K562 (cell line): ENCODE data around the gene HCAR2. TPM values are rescaled to one million over a fixed set of nuclear protein-coding genes. Genes with fewer than 3 reads are reported as not detected.
"Not testable (repeated sequence)": the region's sequence is repeated elsewhere in the genome, so short reads cannot be mapped to it uniquely, and the experiment has no call there.

Experiments used
- ATAC-seq: fragments of 200-7000 bp; cut with Tn5 transposase; 3 replicates; pipeline ENCODE4 v1.9.1; 2020; ENCODE audit warnings: moderate library complexity
- BruUV-seq: library from RNA; stranded (reverse); fragments of 400-500 nt; replicated peaks from 2 replicates; lab custom pipeline; 2021; lab: Mats Ljungman, UMichigan
- CTCF ChIA-PET: fragments of 300-600 bp; formaldehyde crosslinking; extraction: SDS; loops from one replicate; lab custom pipeline; 2021; ENCODE audit warnings: low intra/inter-chr PET ratio; lab: Yijun Ruan, JAX
- POLR2A ChIA-PET: fragments of 300-600, 350-650 bp; sonication (Branson Sonifier 250); formaldehyde crosslinking; extraction: SDS; loops from one replicate; lab custom pipeline; 2021; ENCODE audit warnings: antibody characterized with exemption, inconsistent platforms; lab: Yijun Ruan, JAX
- DNase-seq, 4 experiments: peaks; one replicate each; pipeline versions ENCODE4 v3.0.0 to v3.0.0-alpha.2; 2011 to 2018; ENCODE audit warnings: low spot score in 3 of 4, mixed read lengths in 3 of 4; ENCODE audit errors: extremely low read depth in 1 of 4
- FAIRE-seq: peaks from 2 replicates; lab custom pipeline; 2011; peaks lifted over from hg19 to GRCh38; lab: Jason Lieb, UNC
- H2AFZ ChIP-seq: 2 replicates; pipeline ENCODE4 v1.6.0; 2011; ENCODE audit warnings: low read depth, low read length, control low read depth, inconsistent platforms
- H3K27ac ChIP-seq: fragments of 200-600 bp; 3 replicates; pipeline ENCODE4 v1.8.0; 2011; ENCODE audit warnings: low read depth, mild to moderate bottlenecking, control low read depth, inconsistent platforms, low read length, moderate library complexity, mixed read lengths; ENCODE audit errors: extremely low read depth
- H3K27me3 ChIP-seq, 2 experiments: fragments of 300-600 bp in 1 of 2; 2 replicates in 1 of 2; 3 replicates in 1 of 2; pipeline versions ENCODE4 v1.6.0 to v1.8.0; 2011; ENCODE audit warnings: inconsistent platforms in 2 of 2, low read length in 2 of 2, mild to moderate bottlenecking in 1 of 2, mixed read lengths in 1 of 2, moderate library complexity in 1 of 2; ENCODE audit not compliant: control insufficient read depth in 2 of 2, insufficient read depth in 2 of 2
- H3K36me3 ChIP-seq: fragments of 300-600 bp; 3 replicates; pipeline ENCODE4 v1.8.0; 2011; ENCODE audit warnings: mild to moderate bottlenecking, low read length, inconsistent platforms; ENCODE audit not compliant: control insufficient read depth, insufficient read depth
- H3K4me1 ChIP-seq, 2 experiments: fragments of 200-600 bp in 1 of 2; replicated peaks in 1 of 2; 2 replicates in 1 of 2; 3 replicates in 1 of 2; pipeline versions ENCODE4 v1.5.1 to v1.8.0; 2011; ENCODE audit warnings: inconsistent platforms in 2 of 2, low read length in 2 of 2, mild to moderate bottlenecking in 1 of 2, mixed read lengths in 1 of 2, moderate library complexity in 1 of 2; ENCODE audit not compliant: control insufficient read depth in 2 of 2, insufficient read depth in 2 of 2
- H3K4me2 ChIP-seq: 2 replicates; pipeline ENCODE4 v1.6.1; 2011; ENCODE audit warnings: low read length, control low read depth, inconsistent platforms, mixed read lengths; ENCODE audit not compliant: insufficient read depth
- H3K4me3 ChIP-seq: fragments of 200-600 bp; sonication (generic), shearing (Covaris generic); 2 replicates; pipeline ENCODE4 v1.5.1; 2016; ENCODE audit warnings: control low read depth, inconsistent platforms
- H3K79me2 ChIP-seq: fragments of 200-600 bp; 3 replicates; pipeline ENCODE4 v1.8.0; 2011; ENCODE audit warnings: low read length, inconsistent platforms; ENCODE audit not compliant: control insufficient read depth, insufficient read depth
- H3K9ac ChIP-seq, 2 experiments: 2 replicates each; pipeline versions ENCODE4 v1.6.0 to v1.6.1; 2011; ENCODE audit warnings: low read depth in 2 of 2, low read length in 2 of 2, control low read depth in 1 of 2, inconsistent platforms in 1 of 2, mild to moderate bottlenecking in 1 of 2, mixed read lengths in 1 of 2; ENCODE audit not compliant: insufficient read depth in 1 of 2
- H3K9me1 ChIP-seq: one replicate; pipeline ENCODE4 v1.6.0; 2011; ENCODE audit warnings: inconsistent platforms, mild to moderate bottlenecking, low read length, moderate library complexity; ENCODE audit not compliant: control insufficient read depth, insufficient read depth
- H3K9me3 ChIP-seq: replicated peaks from 2 replicates; pipeline ENCODE4 v1.5.1; 2011; ENCODE audit warnings: low read depth, low read length, inconsistent platforms; ENCODE audit not compliant: control insufficient read depth, insufficient read depth
- H4K20me1 ChIP-seq: replicated peaks from 2 replicates; pipeline ENCODE4 v1.6.1; 2011; ENCODE audit warnings: low read length, inconsistent platforms, mixed read lengths; ENCODE audit not compliant: control insufficient read depth, insufficient read depth
- MTA1 ChIP-seq: fragments of 450-650 bp; IDR thresholded peaks from 2 replicates; pipeline ENCODE4 v1.6.1; 2017; ENCODE audit warnings: borderline replicate concordance
- NCOR1 ChIP-seq: fragments of 450-650 bp; IDR thresholded peaks from 2 replicates; pipeline ENCODE4 v1.6.1; 2016; ENCODE audit warnings: mild to moderate bottlenecking, moderate library complexity
- SPI1 ChIP-seq: IDR thresholded peaks from 2 replicates; pipeline ENCODE4 v1.6.1; 2011; ENCODE audit warnings: low read depth, low read length, control low read depth, borderline replicate concordance
- WGBS: fragments of 100-300 bp; shearing (Covaris generic); methylation state at CpG from one replicate; pipeline ENCODE4 v1.1.6; 2016; ENCODE audit warnings: low coverage, mixed read lengths; ENCODE audit not compliant: insufficient coverage; ENCODE audit errors: missing lambda C conversion rate; 5-methylcytosine and 5-hydroxymethylcytosine counted together
- in situ Hi-C: fragments of 300-500 bp; cut with MboI; formaldehyde crosslinking; loops from 4 replicates; pipeline ENCODE4 v1.15.0; 2018; ENCODE audit warnings: inconsistent platforms, mixed read lengths
- intact Hi-C: fragments of 100-400 bp; cut with micrococcal nuclease; formaldehyde crosslinking; loops from 2 replicates; pipeline ENCODE4 v1.14.2; 2022
- polyA plus RNA-seq, 8 experiments: library from polyadenylated mRNA; depleted of rRNA in 4 of 8; stranded (reverse) in 5 of 8; unstranded in 3 of 8; fragments of >200 nt; fragmentation: Nextera tagmentation in 2 of 8; fragmentation: Illumina TruSeq in 1 of 8; extraction: Ambion mirVana in 2 of 8; extraction: Trizol in 1 of 8; gene quantifications; 2 replicates each; pipeline versions ENCODE4 v1.2.1 to v1.2.3, GENCODE V29; 2011 to 2014; ENCODE audit warnings: inconsistent platforms in 1 of 8, missing spikeins in 1 of 8
- total RNA-seq, 7 experiments: library from RNA; depleted of rRNA in 6 of 7; stranded (reverse); fragments of >200 nt in 6 of 7; fragmentation: Illumina TruSeq in 2 of 7; extraction: Trizol in 2 of 7; gene quantifications; 2 replicates each; pipeline versions ENCODE4 v1.2.1 to v1.2.3, GENCODE V29; 2011 to 2021; ENCODE audit warnings: low replicate concordance in 1 of 7
- TF ChIP-seq, protein P1 (sequence below): IDR thresholded peaks from 2 replicates; pipeline ENCODE4 v1.6.1; 2016; ENCODE audit warnings: missing genetic modification characterization, missing compliant biosample characterization

The HCAR2 gene
- total and polyA plus RNA-seq, 9 of the 15 experiments (the other 6 are each of a cell fraction or from before 2014, with no cell fraction given), result not detected

DNA sequence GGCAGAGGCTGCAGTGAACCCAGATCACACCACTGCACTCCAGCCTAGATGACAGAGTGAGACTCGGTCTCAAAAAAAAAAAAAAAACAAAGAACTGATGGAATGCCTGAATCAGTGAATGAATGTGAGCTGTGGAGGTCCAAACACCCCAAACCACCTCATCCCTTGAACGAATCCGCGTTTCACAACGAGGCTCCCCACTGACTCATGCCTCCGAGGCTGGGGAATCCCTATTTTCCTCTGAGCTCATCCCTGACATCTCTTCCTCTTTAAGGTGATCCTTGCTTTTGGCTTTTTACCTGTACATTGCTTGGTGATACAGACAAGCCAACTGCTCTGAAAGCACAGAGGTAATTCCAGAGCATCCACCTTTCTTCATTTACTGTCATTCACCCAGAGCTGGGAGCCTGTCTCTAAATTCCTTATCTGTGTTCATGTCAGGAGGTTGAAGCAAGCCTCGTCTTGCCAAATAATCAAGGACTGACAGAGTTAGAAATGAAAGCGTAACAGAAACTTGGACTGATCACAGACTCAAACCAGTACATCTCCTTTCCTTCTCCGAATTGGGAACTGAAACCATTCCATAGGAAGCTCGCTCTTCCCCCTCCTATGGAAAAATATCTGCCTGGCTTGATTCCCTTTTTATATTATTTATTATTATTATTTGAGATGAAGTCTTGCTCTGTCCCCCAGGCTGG lies 10.5 kb upstream of the HCAR2 start:
- H3K4me2 ChIP-seq, H3K9ac ChIP-seq, H3K9me1 ChIP-seq, H2AFZ ChIP-seq, H3K4me1 ChIP-seq, H3K27ac ChIP-seq, in situ Hi-C loops, intact Hi-C loops, POLR2A ChIA-PET, CTCF ChIA-PET, H3K9me3 ChIP-seq, DNase-seq, H4K20me1 ChIP-seq, BruUV-seq, H3K4me3 ChIP-seq, ATAC-seq, H3K36me3 ChIP-seq, H3K79me2 ChIP-seq, H3K27me3 ChIP-seq: not testable (repeated sequence)
- FAIRE-seq, result peak; percentile 70
- WGBS, result 10% methylated on average over 2 of the region's 10 CpGs

DNA sequence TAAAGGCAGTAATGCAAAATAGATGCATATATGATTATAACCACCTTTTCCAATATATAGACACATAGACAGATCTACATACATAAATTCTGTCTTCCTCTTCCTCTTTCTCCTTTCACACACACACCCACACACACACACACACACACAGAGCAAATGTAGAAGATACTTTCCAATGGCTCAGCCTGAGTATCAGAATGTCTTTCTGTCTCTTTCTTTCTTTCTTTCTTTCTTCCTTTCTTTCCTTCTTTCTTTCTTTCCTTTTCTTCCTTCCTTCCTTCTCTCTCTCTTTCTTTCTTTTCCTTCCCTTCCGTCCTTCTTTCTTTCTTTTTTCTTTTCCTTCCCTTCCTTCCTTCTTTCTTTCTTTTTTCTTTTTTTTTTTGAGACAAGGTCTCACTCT lies 8.1 kb upstream of the HCAR2 start:
- CTCF ChIA-PET, FAIRE-seq: not testable (repeated sequence)

DNA sequence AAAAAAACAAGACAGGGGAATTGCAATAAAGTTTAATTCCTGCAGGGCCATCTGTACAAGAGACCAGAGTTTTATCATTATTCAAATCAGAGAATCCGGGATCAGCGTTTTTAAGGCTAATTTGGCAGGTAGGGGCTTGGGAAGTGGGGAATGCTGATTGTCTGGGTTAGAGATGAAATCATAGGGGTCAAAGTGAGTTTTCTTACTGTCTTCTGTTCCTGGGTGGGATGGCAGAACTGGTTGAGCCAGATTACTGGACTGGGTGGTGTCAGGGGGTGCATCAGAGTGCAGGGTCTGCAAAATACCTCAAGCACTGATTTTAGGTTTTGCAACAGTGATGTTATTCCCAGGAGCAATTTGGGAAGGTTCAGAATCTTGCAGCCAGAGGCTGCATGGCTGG lies 7.2 kb upstream of the HCAR2 start:
- H4K20me1 ChIP-seq, intact Hi-C loops, CTCF ChIA-PET, H3K79me2 ChIP-seq, ATAC-seq, in situ Hi-C loops, BruUV-seq, H3K4me3 ChIP-seq, H3K9me3 ChIP-seq, H3K9ac ChIP-seq, H3K4me2 ChIP-seq, H3K4me1 ChIP-seq, POLR2A ChIA-PET, FAIRE-seq, H2AFZ ChIP-seq, H3K36me3 ChIP-seq, H3K9me1 ChIP-seq, H3K27me3 ChIP-seq, H3K27ac ChIP-seq, DNase-seq: not testable (repeated sequence)
- WGBS, result 0% methylated on average over 2 of the region's 2 CpGs

More for the DNA sequence above, 8.1 kb upstream of the HCAR2 start:
- H3K4me1 ChIP-seq, H3K4me2 ChIP-seq, BruUV-seq, H3K4me3 ChIP-seq, H3K79me2 ChIP-seq, H3K27me3 ChIP-seq, H3K27ac ChIP-seq, H3K9me3 ChIP-seq, in situ Hi-C loops, ATAC-seq, H3K9ac ChIP-seq, H3K9me1 ChIP-seq, H4K20me1 ChIP-seq, H2AFZ ChIP-seq, intact Hi-C loops, H3K36me3 ChIP-seq, DNase-seq: not testable (repeated sequence)
- 0% methylated on average over 1 of the region's 1 CpG for WGBS
- POLR2A ChIA-PET, result interaction anchor here (0.6 kb wide), 1 partner anchor 174 kb away, joined by 3 read pairs; no protein-coding TSS in a partner anchor
- 0 out of 2 replicates have a peak, but pooled peaks have one; percentile 18 for TF ChIP-seq SPI1
- TF ChIP-seq, protein P1, sequence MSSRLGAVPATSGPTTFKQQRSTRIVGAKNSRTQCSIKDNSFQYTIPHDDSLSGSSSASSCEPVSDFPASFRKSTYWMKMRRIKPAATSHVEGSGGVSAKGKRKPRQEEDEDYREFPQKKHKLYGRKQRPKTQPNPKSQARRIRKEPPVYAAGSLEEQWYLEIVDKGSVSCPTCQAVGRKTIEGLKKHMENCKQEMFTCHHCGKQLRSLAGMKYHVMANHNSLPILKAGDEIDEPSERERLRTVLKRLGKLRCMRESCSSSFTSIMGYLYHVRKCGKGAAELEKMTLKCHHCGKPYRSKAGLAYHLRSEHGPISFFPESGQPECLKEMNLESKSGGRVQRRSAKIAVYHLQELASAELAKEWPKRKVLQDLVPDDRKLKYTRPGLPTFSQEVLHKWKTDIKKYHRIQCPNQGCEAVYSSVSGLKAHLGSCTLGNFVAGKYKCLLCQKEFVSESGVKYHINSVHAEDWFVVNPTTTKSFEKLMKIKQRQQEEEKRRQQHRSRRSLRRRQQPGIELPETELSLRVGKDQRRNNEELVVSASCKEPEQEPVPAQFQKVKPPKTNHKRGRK (tag), result peak; percentile 91
- peak; percentile 9; the same call in 1 of the 2 replicates for TF ChIP-seq NCOR1
- TF ChIP-seq MTA1, result peak; percentile 53; the same call in 1 of the 2 replicates
